Mesothelial cell of epicardium (in vitro differentiated cells): ENCODE measurements around the gene DYNLT2. TPM values are rescaled to one million over a fixed set of nuclear protein-coding genes. Genes with fewer than 3 reads are reported as not detected.
"Not testable (repeated sequence)": the region's sequence is repeated elsewhere in the genome, so short reads cannot be mapped to it uniquely, and the experiment has no call there.

Experiments
- DNase-seq, 2 experiments: peaks; one replicate each; pipeline ENCODE4 v3.0.0; 2021; ENCODE audit warnings: low spot score in 2 of 2; ENCODE audit not compliant: unreplicated experiment in 2 of 2
- H3K27ac Mint-ChIP-seq: 2 replicates; pipeline ENCODE4 v1.8.0; 2021; ENCODE audit warnings: mixed read lengths
- H3K27me3 Mint-ChIP-seq: 2 replicates; pipeline ENCODE4 v1.8.0; 2021; ENCODE audit warnings: low read depth, mixed read lengths
- H3K36me3 Mint-ChIP-seq: 2 replicates; pipeline ENCODE4 v1.8.0; 2021; ENCODE audit warnings: mixed read lengths
- H3K4me1 Mint-ChIP-seq: 2 replicates; pipeline ENCODE4 v1.8.0; 2021; ENCODE audit warnings: mixed read lengths
- H3K4me3 Mint-ChIP-seq: 2 replicates; pipeline ENCODE4 v1.8.0; 2021; ENCODE audit warnings: mild to moderate bottlenecking, moderate library complexity, mixed read lengths
- H3K9me3 Mint-ChIP-seq: 2 replicates; pipeline ENCODE4 v1.8.0; 2021; ENCODE audit warnings: mixed read lengths
- CTCF ChIP-seq: fragments of 200-600 bp; sonication (generic); IDR thresholded peaks from one replicate; pipeline ENCODE4 v1.5.0; 2021; ENCODE audit warnings: antibody characterized with exemption; ENCODE audit not compliant: unreplicated experiment
- total RNA-seq: library from RNA; stranded (reverse); gene quantifications from 3 replicates; pipeline ENCODE4 v1.2.1, GENCODE V29; 2021

Gene DYNLT2
- total RNA-seq, 1 donor from 2014 or later, result 2.7 TPM

- Mint-ChIP-seq H3K9me3 (peaks cover 3% of the 10 kb centered on the region), H3K4me1 (no peaks in the 10 kb centered on the region)
Measured at GRCh38 chr6:169777896-169778295, 26.5 kb upstream of the DYNLT2 start.

GRCh38 chr6:169776379-169776778, 25.0 kb upstream of the DYNLT2 start:
- no peak for DNase-seq
- no peak overlapping the region for H3K4me3 Mint-ChIP-seq
- H3K27me3 Mint-ChIP-seq, result no peaks in the 10 kb centered on the region
- no peaks in the 10 kb centered on the region for H3K4me1 Mint-ChIP-seq
- peaks cover 3% of the 10 kb centered on the region for H3K9me3 Mint-ChIP-seq
- peaks cover 21% of the 10 kb centered on the region for H3K36me3 Mint-ChIP-seq
- TF ChIP-seq CTCF, result no peak
- H3K27ac Mint-ChIP-seq, result no peak overlapping the region

More at GRCh38 chr6:169777896-169778295, 26.5 kb upstream of the DYNLT2 start:
- Mint-ChIP-seq H3K4me3 (no peak overlapping the region), H3K27ac (no peak overlapping the region), H3K36me3 (peaks cover 19% of the 10 kb centered on the region), H3K27me3 (no peaks in the 10 kb centered on the region)
- TF ChIP-seq CTCF, result no peak
- DNase-seq, result no peak

- no peak for DNase-seq
- H3K4me1 Mint-ChIP-seq, result no peaks in the 10 kb centered on the region
- no peak overlapping the region for H3K27ac Mint-ChIP-seq
- H3K4me3 Mint-ChIP-seq, result no peak overlapping the region
- peaks cover 12% of the 10 kb centered on the region for H3K36me3 Mint-ChIP-seq
- H3K27me3 Mint-ChIP-seq, result no peaks in the 10 kb centered on the region
- no peaks in the 10 kb centered on the region for H3K9me3 Mint-ChIP-seq
- TF ChIP-seq CTCF, result no peak
Measured at GRCh38 chr6:169775321-169775720, 23.9 kb upstream of the DYNLT2 start.

GRCh38 chr6:169774347-169774746, 23.0 kb upstream of the DYNLT2 start:
- no peak overlapping the region for H3K27ac Mint-ChIP-seq
- peaks cover 12% of the 10 kb centered on the region for H3K36me3 Mint-ChIP-seq
- H3K4me3 Mint-ChIP-seq, result no peak overlapping the region
- H3K9me3 Mint-ChIP-seq, result no peaks in the 10 kb centered on the region
- no peaks in the 10 kb centered on the region for H3K4me1 Mint-ChIP-seq
- no peak for TF ChIP-seq CTCF
- H3K27me3 Mint-ChIP-seq, result no peaks in the 10 kb centered on the region
- no peak for DNase-seq

- no peak overlapping the region for H3K4me3 Mint-ChIP-seq
- DNase-seq, result no peak
- no peak for TF ChIP-seq CTCF
- H3K9me3 Mint-ChIP-seq, result no peaks in the 10 kb centered on the region
- H3K4me1 Mint-ChIP-seq, result no peaks in the 10 kb centered on the region
- no peak overlapping the region for H3K27ac Mint-ChIP-seq
- peaks cover 36% of the 10 kb centered on the region for H3K36me3 Mint-ChIP-seq
- no peaks in the 10 kb centered on the region for H3K27me3 Mint-ChIP-seq
Measured at GRCh38 chr6:169766921-169767736, 15.8 kb upstream of the DYNLT2 start.

- Mint-ChIP-seq H3K4me1 (no peaks in the 10 kb centered on the region), H3K9me3 (no peaks in the 10 kb centered on the region), H3K27me3 (no peaks in the 10 kb centered on the region), H3K4me3 (no peak overlapping the region), H3K36me3 (peaks cover 31% of the 10 kb centered on the region), H3K27ac (no peak overlapping the region)
- TF ChIP-seq CTCF, result no peak
- DNase-seq, result no peak
Measured at GRCh38 chr6:169766232-169766631, 14.9 kb upstream of the DYNLT2 start.

GRCh38 chr6:169765789-169766188, 14.4 kb upstream of the DYNLT2 start:
- DNase-seq, H3K27ac Mint-ChIP-seq, H3K4me1 Mint-ChIP-seq, H3K4me3 Mint-ChIP-seq, H3K9me3 Mint-ChIP-seq, H3K27me3 Mint-ChIP-seq: not testable (repeated sequence)
- H3K36me3 Mint-ChIP-seq, result peaks cover 32% of the 10 kb centered on the region
